ENCODE data around the gene PSMG3. TPM values are rescaled to one million over a fixed set of nuclear protein-coding genes. Genes with fewer than 3 reads are reported as not detected.

PSMG3 gene
- total RNA-seq, 1 donor from 2014 or later = 34.1 TPM

- Histone ChIP-seq H3K27me3 (no peaks in the 10 kb centered on the region), H3K36me3 (no peaks in the 10 kb centered on the region), H3K4me3 (no peak overlapping the region), H3K4me1 (no peaks in the 10 kb centered on the region), H3K27ac (no peak overlapping the region), H3K9me3 (no peaks in the 10 kb centered on the region)
- DNase-seq (ENCODE audit: low spot score in 2 of 2) = no peak
- no peak for TF ChIP-seq CTCF (IDR thresholded peaks at IDR 0.05)
- intact Hi-C loops (cut with DNase I) = no loop called here
These were observed 30.0 kb upstream of the PSMG3 start for GRCh38 chr7:1599640-1600395.

- intact Hi-C loops (cut with DNase I) = no loop called here
- no peaks in the 10 kb centered on the region for H3K9me3 ChIP-seq
- no peaks in the 10 kb centered on the region for H3K27me3 ChIP-seq
- no peak overlapping the region for H3K27ac ChIP-seq
- no peak for DNase-seq (ENCODE audit: low spot score in 2 of 2)
- H3K4me1 ChIP-seq = no peaks in the 10 kb centered on the region
- H3K4me3 ChIP-seq = no peak overlapping the region
- TF ChIP-seq CTCF (IDR thresholded peaks at IDR 0.05) = no peak
- no peaks in the 10 kb centered on the region for H3K36me3 ChIP-seq
These were observed 29.3 kb upstream of the PSMG3 start for GRCh38 chr7:1598961-1599639.

GRCh38 chr7:1598286-1598685 is 28.5 kb upstream of the PSMG3 start:
- Histone ChIP-seq H3K27me3 (no peaks in the 10 kb centered on the region), H3K4me1 (no peaks in the 10 kb centered on the region), H3K27ac (no peak overlapping the region), H3K9me3 (no peaks in the 10 kb centered on the region), H3K4me3 (no peak overlapping the region), H3K36me3 (no peaks in the 10 kb centered on the region)
- TF ChIP-seq CTCF (IDR thresholded peaks at IDR 0.05) = no peak
- intact Hi-C loops (cut with DNase I) = no loop called here
- DNase-seq (ENCODE audit: low spot score in 2 of 2) = no peak

GRCh38 chr7:1597791-1598190 is 28.0 kb upstream of the PSMG3 start:
- intact Hi-C loops (cut with DNase I) = no loop called here
- Histone ChIP-seq H3K9me3 (no peaks in the 10 kb centered on the region), H3K36me3 (no peaks in the 10 kb centered on the region), H3K4me1 (no peaks in the 10 kb centered on the region), H3K4me3 (no peak overlapping the region), H3K27me3 (no peaks in the 10 kb centered on the region), H3K27ac (no peak overlapping the region)
- no peak for DNase-seq (ENCODE audit: low spot score in 2 of 2)
- TF ChIP-seq CTCF (IDR thresholded peaks at IDR 0.05) = no peak

- Histone ChIP-seq H3K4me1 (no peaks in the 10 kb centered on the region), H3K4me3 (no peak overlapping the region), H3K36me3 (no peaks in the 10 kb centered on the region), H3K27ac (no peak overlapping the region), H3K9me3 (no peaks in the 10 kb centered on the region), H3K27me3 (no peaks in the 10 kb centered on the region)
- intact Hi-C loops (cut with DNase I) = no loop called here
- no peak for TF ChIP-seq CTCF (IDR thresholded peaks at IDR 0.05)
- no peak for DNase-seq (ENCODE audit: low spot score in 2 of 2)
These were observed 27.4 kb upstream of the PSMG3 start for GRCh38 chr7:1597066-1597760.
